Suppressor macrophage treated with lipopolysaccharide for 4 hours (primary cell): Measurements from ENCODE around the gene ZNF488.
A peak's percentile ranks its signal among the peaks of the same experiment; 100 is the strongest.

ENCODE experiments used
- DNase-seq: peaks from one replicate; pipeline ENCODE4 v3.0.0-alpha.2; 2020

The ZNF488 gene

GRCh38 chr10:47348661-47349470 is 35.2 kb downstream of the ZNF488 start:
- DNase-seq, result no peak

- DNase-seq, result no peak
Observed at GRCh38 chr10:47348138-47348651, 35.9 kb downstream of the ZNF488 start, which contains the start of gene RBP3. Gene RBP3, plus strand, starts transcription at chr10:47348363. Its CDS starts 122 bp downstream, at chr10:47348485.

GRCh38 chr10:47347303-47347675 is 36.8 kb downstream of the ZNF488 start:
- no peak for DNase-seq

GRCh38 chr10:47346581-47347302 is 37.4 kb downstream of the ZNF488 start:
- no peak for DNase-seq

- DNase-seq, result no peak
Observed at GRCh38 chr10:47344996-47345870, 38.9 kb downstream of the ZNF488 start.

DNA sequence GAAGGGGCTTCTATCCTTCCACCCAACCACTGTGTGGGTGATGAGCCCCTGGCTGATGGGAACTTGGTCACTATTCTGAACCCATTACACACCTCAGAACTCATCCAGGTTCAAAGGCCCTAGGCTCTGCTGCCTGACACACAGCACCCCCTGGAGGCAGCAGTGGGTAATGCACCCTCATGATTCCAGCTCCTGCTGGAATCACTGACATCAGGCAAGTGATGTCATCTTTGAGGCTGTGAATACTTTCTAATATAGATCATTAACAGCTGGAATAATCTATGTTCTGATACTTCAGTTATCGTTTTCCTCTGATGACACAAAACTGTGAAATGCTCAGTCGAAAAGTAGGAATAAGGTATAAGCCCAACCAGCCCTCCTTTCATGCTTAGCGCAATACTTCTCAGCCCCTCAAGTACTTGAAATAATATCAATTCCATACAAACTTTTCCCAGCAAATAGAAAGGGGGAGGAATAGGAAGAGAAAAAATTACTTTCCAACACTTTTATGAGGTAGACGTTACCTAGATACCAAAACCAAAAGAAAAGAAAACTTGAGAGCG is 43.4 kb downstream of the ZNF488 start:
- peak; percentile 69 for DNase-seq

GRCh38 chr10:47339759-47340607 is 44.1 kb downstream of the ZNF488 start:
- peak; percentile 2 for DNase-seq

DNA sequence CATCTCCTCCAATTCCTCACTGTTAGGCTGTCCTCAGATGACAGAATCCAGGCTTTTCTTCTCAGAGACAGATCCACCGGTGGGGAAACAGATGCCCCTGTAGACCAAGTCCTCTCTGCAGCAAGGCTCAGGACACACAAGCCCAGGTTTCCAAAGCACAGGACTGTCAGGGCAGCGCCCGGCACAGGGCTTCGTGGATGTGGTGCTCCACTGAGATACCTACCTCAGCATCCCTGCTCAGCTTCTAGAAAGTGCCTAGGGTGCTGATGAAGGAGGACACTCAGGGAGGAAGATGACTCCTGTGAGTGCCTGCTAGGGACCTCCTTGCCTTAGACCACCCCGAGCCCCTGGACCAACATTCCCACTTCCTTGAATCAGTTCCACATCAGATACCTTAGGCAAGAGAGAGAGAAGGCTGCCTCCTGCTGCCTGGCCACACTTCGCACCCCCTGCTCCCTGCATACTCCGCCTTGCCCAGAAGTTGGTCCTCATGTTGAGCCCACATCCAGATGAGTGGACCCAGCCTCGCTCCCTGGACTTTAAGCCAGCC is 44.8 kb downstream of the ZNF488 start:
- DNase-seq, result no peak

DNA sequence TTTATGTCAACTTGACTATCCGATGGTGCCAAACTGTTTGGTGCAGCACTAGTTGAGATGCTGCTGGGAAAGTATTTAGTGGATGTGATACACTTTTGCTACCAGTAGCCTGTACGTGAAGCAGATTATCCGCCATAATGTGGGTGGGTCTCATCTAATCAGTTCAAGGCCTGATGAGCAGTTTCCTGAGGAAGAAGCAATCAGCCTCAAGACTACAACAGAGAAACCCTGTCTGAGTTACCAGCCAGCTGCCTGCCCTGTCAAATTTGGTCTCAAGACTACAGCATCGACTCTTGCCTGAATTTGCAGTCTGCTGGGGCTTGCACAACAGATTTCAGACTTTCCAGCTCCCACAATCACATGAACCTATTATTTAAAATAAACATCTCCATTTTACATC is 46.8 kb downstream of the ZNF488 start:
- no peak for DNase-seq

- DNase-seq, result no peak
Observed at GRCh38 chr10:47336387-47337134, 47.5 kb downstream of the ZNF488 start.

DNA sequence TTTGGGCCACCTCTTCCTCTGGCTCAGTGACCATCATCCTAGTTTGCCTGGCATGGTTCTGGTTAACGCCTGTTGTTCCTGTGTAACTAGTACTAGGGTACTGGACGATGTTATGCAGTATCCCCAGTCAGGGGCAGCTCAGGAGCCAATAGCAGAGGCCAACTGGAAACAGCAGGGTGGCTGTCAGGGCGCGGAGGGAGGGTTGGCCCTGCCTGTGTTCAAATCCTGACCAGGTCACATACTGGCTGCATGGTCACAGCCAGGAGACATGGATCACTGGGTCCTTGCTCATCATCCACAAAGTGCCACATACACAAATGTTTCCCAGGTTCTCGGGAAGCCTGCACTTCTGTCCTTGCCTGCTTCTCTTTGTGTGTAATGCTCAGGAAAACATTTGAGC is 48.2 kb downstream of the ZNF488 start:
- DNase-seq, result no peak

DNA sequence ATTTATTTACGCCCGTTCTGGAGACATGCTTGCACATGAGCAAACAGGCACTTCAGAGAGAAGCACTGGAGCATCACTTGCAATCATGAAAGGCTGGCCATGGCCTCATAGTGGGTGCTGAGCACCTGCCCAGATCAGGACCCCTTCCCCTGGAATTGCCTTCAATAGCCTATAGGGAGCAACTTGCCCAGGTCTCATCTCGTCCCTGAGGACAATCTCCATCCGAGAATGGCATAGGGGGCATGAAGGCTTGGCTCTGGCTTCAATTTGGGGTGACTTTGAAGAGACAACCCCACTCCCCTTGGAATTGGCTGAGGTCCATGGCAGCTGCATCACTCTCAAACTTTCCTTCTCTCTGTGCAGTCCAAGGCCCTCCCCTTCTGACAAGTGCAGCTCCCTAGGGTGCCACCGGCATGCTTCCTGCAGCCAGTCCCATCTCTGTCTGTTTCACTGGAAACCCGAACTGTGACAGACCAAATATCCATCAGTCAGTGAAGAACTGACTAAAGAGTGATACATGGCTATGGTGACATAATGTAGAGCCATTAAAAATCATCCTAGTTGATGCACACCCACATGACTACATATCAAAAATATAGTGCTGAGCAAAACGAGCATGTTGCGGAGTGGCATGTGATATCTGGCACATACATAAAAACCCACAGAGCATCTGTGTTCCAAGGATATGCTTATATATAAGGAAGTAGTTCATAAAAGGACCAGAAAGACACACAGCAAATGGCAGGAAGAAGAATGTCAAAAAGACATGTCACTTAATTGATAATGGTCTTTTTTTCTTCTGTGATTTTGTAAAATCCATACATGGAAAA is 49.4 kb downstream of the ZNF488 start:
- DNase-seq, result no peak

DNA sequence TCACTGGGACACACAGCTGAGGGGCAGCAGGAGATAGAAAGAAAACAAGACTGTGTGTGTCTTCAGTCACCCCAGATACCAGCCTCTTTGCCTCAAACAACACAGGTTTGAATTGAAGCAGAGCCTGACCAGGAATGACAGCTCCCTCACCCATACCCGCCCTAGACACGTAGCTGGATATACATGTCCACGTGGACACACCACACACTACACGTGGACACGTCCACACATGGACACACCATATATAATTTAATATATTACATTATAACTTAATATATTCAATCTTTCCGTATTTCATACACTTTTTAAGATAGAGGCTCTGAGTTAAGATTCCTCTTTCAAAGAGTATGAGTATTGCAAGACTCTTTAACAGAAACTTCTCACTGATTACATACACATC is 50.6 kb downstream of the ZNF488 start:
- no peak for DNase-seq

- no peak for DNase-seq
Observed at GRCh38 chr10:47332946-47333345, 51.1 kb downstream of the ZNF488 start.

GRCh38 chr10:47332371-47332770 is 51.7 kb downstream of the ZNF488 start:
- DNase-seq, result no peak

DNA sequence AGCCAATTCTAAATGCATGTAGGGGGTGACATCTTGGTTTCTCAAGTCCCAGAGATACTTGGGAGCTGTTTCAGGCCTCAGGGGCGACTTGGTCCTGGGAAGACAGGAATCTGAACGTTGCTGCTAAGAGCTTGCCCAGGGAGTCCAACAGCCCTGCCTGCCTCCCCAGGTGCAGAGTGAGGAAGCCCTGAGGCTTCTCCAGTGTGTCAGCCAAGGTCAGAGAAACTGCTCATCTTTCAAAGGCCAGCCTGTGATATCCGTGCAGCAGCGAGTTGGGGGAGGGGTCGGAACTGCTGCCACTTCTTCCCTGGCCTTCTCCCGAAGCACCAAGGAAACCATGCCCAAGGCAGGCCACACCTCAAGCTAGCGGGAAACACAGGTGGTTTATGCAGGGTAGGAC is 52.1 kb downstream of the ZNF488 start:
- DNase-seq, result no peak

DNA sequence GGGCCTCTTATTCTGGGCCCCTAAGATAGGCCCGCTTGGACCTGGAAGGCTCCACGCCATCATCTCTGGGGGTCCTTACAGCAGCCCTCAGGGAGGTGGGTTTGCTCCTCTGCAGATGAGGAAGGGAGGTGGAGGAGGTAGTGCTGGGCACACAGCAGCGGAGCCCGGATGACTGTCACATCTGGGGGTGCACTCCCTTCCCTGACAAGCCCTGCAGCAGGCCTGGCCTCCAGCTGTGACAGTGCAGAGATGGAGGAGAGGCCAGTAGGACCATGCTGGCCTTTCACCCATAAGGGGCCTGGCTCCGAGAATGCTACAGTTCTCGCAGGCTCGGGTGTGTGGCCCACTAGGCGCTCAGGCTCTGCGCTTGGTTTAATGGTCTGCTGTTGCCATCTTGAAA is 52.6 kb downstream of the ZNF488 start:
- DNase-seq, result no peak

GRCh38 chr10:47330804-47331203 is 53.3 kb downstream of the ZNF488 start:
- no peak for DNase-seq

- no peak for DNase-seq
Observed at GRCh38 chr10:47330366-47330765, 53.7 kb downstream of the ZNF488 start.

- DNase-seq, result no peak
Observed at GRCh38 chr10:47329855-47330254, 54.2 kb downstream of the ZNF488 start.
